ENCODE measurements around the gene SEPTIN10.

- no peak for TF ChIP-seq CTCF (conservative IDR thresholded peaks at IDR 0.05 in 1 of 2, IDR thresholded peaks at IDR 0.05 in 1 of 2; ENCODE audit: low read depth in 1 of 2, low read length in 2 of 2)
- no peak for TF ChIP-seq EZH2 (IDR thresholded peaks at IDR 0.05; ENCODE audit: low read length, missing control alignments)
These were observed 116.3 kb downstream of the SEPTIN10 start for GRCh38 chr2:109497463-109497862.
